Right lobe of liver (tissue), 6 donors: ENCODE measurements around the gene SLITRK5. TPM values are rescaled to one million over a fixed set of nuclear protein-coding genes. Genes with fewer than 3 reads are reported as not detected.

ENCODE experiments used
- ATAC-seq, 4 donors: fragments of 200-7000 bp; cut with Tn5 transposase; one replicate each; pipeline ENCODE4 v1.9.1; 2020; ENCODE audit warnings: mild to moderate bottlenecking in 4 of 4, moderate library complexity in 4 of 4
- DNase-seq, 3 donors: peaks; one replicate each; pipeline ENCODE4 v3.0.0-alpha.2; 2020
- H3K27ac ChIP-seq, 3 donors: fragments of 200-600 bp; one replicate each; pipeline ENCODE4 v1.8.0; 2022
- H3K27me3 ChIP-seq, 2 donors: fragments of 200-600 bp; one replicate each; pipeline ENCODE4 v1.8.0; 2022
- H3K36me3 ChIP-seq, 4 donors: fragments of 200-600 bp; sonication (generic) in 1 of 4; one replicate each; pipeline versions ENCODE4 v1.5.1 to v1.8.0; 2017 to 2022; ENCODE audit warnings: control low read depth in 1 of 4
- H3K4me1 ChIP-seq, 4 donors: fragments of 200-600 bp; sonication (generic) in 1 of 4; one replicate each; pipeline versions ENCODE4 v1.5.1 to v1.8.0; 2017 to 2022; ENCODE audit warnings: control low read depth in 1 of 4
- H3K4me3 ChIP-seq, 3 donors: fragments of 200-600 bp; one replicate each; pipeline ENCODE4 v1.8.0; 2022
- H3K9me3 ChIP-seq, 4 donors: fragments of 200-600 bp; sonication (generic) in 1 of 4; one replicate each; pipeline versions ENCODE4 v1.5.1 to v1.8.0; 2017 to 2022; ENCODE audit warnings: control low read depth in 1 of 4
- POLR2A ChIP-seq: fragments of 450-650 bp; IDR thresholded peaks from one replicate; pipeline ENCODE4 v1.6.1; 2017; ENCODE audit warnings: antibody characterized with exemption, mild to moderate bottlenecking
- WGBS: methylation state at CpG from one replicate; pipeline ENCODE4 v1.1.6; 2018; ENCODE audit warnings: low coverage, low lambda C conversion rate; ENCODE audit not compliant: insufficient coverage; ENCODE audit errors: missing lambda C conversion rate; 5-methylcytosine and 5-hydroxymethylcytosine counted together
- intact Hi-C, 2 donors: fragments of 100-400 bp; cut with DNase I; formaldehyde crosslinking; loops; one replicate each; pipeline versions ENCODE4 v1.11.2 to v1.14.1; 2022
- total RNA-seq, 6 experiments: library from RNA; depleted of rRNA in 2 of 6; stranded (reverse); fragments of >200 nt in 2 of 6; fragmentation: NEBNext Ultra II Directional in 3 of 6; extraction: Animal tissue kit (Norgen Biotek cat#: 25700) in 3 of 6; gene quantifications; one replicate each; pipeline versions ENCODE4 v1.1.0 to v1.2.4, GENCODE V29; 2016 to 2023
- TF ChIP-seq, protein P1 (sequence below), 4 donors: fragments of 200-600 bp in 3 of 4; fragments of 450-650 bp in 1 of 4; IDR thresholded peaks; one replicate each; pipeline versions ENCODE4 v1.5.1 to v1.8.0; 2016 to 2022; ENCODE audit warnings: antibody characterized with exemption in 4 of 4, mild to moderate bottlenecking in 2 of 4
- donor health status: DM: no; HTN: yes; CAD: no.
- donor health status: DM: no; HTN: no; CAD: no.
- donor health status: DM: no; HTN: no; CAD: no.
- donor health status: DM: no; HTN: yes; CAD: no.
- donor health status: DM: no; HTN: yes; CAD: no.

The SLITRK5 gene
- total RNA-seq, 6 experiments from 2014 or later: 0.02 TPM; not detected in 5

DNA sequence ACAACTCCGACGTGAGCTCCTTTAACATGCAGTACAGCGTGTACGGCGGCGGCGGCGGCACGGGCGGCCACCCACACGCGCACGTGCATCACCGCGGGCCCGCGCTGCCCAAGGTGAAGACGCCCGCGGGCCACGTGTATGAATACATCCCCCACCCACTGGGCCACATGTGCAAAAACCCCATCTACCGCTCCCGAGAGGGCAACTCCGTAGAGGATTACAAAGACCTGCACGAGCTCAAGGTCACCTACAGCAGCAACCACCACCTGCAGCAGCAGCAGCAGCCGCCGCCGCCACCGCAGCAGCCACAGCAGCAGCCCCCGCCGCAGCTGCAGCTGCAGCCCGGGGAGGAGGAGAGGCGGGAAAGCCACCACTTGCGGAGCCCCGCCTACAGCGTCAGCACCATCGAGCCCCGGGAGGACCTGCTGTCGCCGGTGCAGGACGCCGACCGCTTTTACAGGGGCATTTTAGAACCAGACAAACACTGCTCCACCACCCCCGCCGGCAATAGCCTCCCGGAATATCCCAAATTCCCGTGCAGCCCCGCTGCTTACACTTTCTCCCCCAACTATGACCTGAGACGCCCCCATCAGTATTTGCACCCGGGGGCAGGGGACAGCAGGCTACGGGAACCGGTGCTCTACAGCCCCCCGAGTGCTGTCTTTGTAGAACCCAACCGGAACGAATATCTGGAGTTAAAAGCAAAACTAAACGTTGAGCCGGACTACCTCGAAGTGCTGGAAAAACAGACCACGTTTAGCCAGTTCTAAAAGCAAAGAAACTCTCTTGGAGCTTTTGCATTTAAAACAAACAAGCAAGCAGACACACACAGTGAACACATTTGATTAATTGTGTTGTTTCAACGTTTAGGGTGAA is 6.6 kb downstream of the SLITRK5 start:
- intact Hi-C loops: no loop called here
- peaks cover 0 to 15% (median 0%) of the 10 kb centered on the region in 4 donors for H3K4me1 ChIP-seq
- DNase-seq: peak; percentile 24 to 49 (median 41)
- no peaks in the 10 kb centered on the region for H3K9me3 ChIP-seq
- no peaks in the 10 kb centered on the region for H3K36me3 ChIP-seq
- H3K4me3 ChIP-seq: peak overlapping the region; percentile 19 to 37 (median 25)
- H3K27ac ChIP-seq: no peak overlapping the region
- peak; percentile 20 to 61 (median 41) for ATAC-seq
- TF ChIP-seq, protein P1, sequence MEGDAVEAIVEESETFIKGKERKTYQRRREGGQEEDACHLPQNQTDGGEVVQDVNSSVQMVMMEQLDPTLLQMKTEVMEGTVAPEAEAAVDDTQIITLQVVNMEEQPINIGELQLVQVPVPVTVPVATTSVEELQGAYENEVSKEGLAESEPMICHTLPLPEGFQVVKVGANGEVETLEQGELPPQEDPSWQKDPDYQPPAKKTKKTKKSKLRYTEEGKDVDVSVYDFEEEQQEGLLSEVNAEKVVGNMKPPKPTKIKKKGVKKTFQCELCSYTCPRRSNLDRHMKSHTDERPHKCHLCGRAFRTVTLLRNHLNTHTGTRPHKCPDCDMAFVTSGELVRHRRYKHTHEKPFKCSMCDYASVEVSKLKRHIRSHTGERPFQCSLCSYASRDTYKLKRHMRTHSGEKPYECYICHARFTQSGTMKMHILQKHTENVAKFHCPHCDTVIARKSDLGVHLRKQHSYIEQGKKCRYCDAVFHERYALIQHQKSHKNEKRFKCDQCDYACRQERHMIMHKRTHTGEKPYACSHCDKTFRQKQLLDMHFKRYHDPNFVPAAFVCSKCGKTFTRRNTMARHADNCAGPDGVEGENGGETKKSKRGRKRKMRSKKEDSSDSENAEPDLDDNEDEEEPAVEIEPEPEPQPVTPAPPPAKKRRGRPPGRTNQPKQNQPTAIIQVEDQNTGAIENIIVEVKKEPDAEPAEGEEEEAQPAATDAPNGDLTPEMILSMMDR (IDR thresholded peaks at IDR 0.05): no peak
- no peak for TF ChIP-seq POLR2A
- 0% methylated on average over 24 of the region's 60 CpGs for WGBS
- peaks cover 9 to 43% of the 10 kb centered on the region in 2 donors for H3K27me3 ChIP-seq

DNA sequence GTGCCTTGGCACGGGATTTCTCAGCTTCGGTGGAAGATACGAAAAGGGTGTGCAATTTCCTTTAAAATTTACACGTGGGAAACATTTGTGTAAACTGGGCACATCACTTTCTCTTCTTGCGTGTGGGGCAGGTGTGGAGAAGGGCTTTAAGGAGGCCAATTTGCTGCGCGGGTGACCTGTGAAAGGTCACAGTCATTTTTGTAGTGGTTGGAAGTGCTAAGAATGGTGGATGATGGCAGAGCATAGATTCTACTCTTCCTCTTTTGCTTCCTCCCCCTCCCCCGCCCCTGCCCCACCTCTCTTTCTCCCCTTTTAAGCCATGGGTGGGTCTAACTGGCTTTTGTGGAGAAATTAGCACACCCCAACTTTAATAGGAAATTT is 7.2 kb downstream of the SLITRK5 start:
- ATAC-seq (peak in 1 of 4 donors; percentile 10), DNase-seq (no peak)
- 5% methylated on average over 8 of the region's 8 CpGs for WGBS
- H3K36me3 ChIP-seq: no peaks in the 10 kb centered on the region
- peak overlapping the region; percentile 19 to 37 (median 25) for H3K4me3 ChIP-seq
- H3K9me3 ChIP-seq: no peaks in the 10 kb centered on the region
- peaks cover 0 to 15% (median 0%) of the 10 kb centered on the region in 4 donors for H3K4me1 ChIP-seq
- H3K27ac ChIP-seq: no peak overlapping the region
- intact Hi-C loops: no loop called here
- TF ChIP-seq, protein P1 (IDR thresholded peaks at IDR 0.05): no peak
- no peak for TF ChIP-seq POLR2A
- peaks cover 9 to 37% of the 10 kb centered on the region in 2 donors for H3K27me3 ChIP-seq

DNA sequence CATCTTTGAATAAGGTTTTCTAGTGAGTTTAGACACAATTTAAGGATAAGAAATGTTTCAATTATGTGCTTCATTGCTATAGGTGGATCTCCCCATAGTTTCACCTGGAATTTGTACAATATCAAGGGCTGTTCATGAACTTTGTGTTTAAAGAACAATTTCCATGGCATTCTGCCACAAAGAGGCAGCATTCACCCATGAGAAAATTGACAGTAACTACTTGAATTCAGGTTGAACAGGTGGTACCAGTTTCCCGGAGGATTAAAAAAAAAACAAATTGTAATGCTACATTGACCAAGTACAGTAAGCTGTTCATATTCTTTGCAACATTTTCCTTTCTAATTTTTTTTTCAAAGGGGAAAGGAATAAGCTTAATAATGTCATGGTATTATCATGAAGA is 9.1 kb downstream of the SLITRK5 start:
- Histone ChIP-seq H3K4me1 (peaks cover 0 to 15% (median 0%) of the 10 kb centered on the region in 4 donors), H3K36me3 (no peaks in the 10 kb centered on the region), H3K27ac (no peak overlapping the region), H3K27me3 (peaks cover 9 to 30% of the 10 kb centered on the region in 2 donors), H3K9me3 (no peaks in the 10 kb centered on the region), H3K4me3 (no peak overlapping the region)
- 20% methylated on average over 1 of the region's 1 CpG for WGBS
- ATAC-seq: no peak
- no peak for DNase-seq
- intact Hi-C loops: no loop called here
- no peak for TF ChIP-seq POLR2A
- TF ChIP-seq, protein P1 (IDR thresholded peaks at IDR 0.05): no peak

DNA sequence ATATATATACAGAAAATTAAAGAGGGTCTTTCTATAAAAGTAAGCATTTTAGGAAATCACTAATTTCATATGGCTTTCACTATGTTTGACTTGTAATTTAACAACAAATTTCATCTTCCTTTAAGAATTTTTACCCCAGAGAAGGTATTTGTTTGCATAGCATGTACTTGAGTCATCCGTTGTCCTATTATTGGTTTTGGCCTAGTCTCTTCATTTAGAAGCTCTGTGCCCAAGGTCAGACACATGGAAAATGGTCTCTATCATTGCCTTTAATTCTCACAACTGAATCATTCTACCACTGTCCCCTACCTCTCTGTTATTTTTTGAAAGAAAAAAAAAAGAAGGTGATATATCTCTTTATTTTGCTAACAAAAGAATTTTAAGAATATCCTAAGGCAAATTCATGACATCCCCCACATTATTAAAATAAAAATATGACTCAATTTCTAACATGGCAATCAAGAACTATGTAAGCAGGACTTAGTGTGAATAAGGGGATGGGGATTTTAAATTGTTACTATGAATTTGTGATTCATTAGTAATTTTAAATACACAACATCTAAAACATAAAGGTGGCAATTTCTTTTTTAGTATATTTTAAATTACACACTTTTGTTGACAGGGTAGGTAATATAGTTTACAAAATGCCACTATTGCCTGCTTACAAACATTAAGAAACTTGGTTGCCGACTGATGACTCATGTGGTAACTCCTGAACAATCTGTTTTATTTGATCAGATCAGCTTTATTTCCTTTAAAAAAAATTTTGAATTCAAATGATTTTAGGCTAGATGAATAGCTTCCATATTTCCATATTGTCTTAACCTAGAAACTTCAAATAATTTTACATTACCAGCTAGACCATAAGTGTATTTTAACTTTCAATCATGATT is 13.9 kb downstream of the SLITRK5 start:
- Histone ChIP-seq H3K9me3 (no peaks in the 10 kb centered on the region), H3K27me3 (no peaks in the 10 kb centered on the region), H3K27ac (no peak overlapping the region), H3K36me3 (no peaks in the 10 kb centered on the region), H3K4me3 (no peak overlapping the region), H3K4me1 (no peaks in the 10 kb centered on the region)
- no peak for TF ChIP-seq POLR2A
- TF ChIP-seq, protein P1 (IDR thresholded peaks at IDR 0.05): no peak
- WGBS: 55% methylated on average over 2 of the region's 2 CpGs
- ATAC-seq (no peak), DNase-seq (no peak)
- intact Hi-C loops: no loop called here
